ENCODE measurements around the gene GINS1.

DNA sequence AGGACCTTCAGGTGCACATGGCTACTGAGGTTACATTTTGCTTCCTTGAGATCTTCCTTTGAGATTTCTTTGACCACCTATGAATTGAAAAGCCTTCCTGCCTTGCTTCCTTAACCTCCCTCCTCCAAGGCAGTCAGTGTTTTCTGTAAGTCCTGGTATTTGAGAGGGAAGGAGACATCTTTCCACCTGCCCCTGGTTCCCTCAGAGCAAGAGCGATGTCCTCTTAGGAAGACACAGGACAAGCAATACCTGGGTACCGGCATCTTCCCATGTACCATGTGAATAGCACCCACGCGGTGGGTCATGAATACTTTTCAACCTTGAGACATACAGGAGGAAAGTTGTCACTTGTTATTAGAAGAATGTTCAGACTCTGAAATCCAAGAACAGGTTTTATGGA, 37.1 kb downstream of the GINS1 start:
- no peak for TF ChIP-seq CTCF (IDR thresholded peaks at IDR 0.05)
- TF ChIP-seq POLR2A (IDR thresholded peaks at IDR 0.05): no peak
